Right lobe of liver (tissue), 4 donors: Measurements from ENCODE around the gene ALK.

ENCODE experiments used
- POLR2A ChIP-seq: fragments of 450-650 bp; IDR thresholded peaks from one replicate; pipeline ENCODE4 v1.6.1; 2017; ENCODE audit warnings: antibody characterized with exemption, mild to moderate bottlenecking
- TF ChIP-seq, protein P1 (sequence below), 4 donors: fragments of 200-600 bp in 3 of 4; fragments of 450-650 bp in 1 of 4; IDR thresholded peaks; one replicate each; pipeline versions ENCODE4 v1.5.1 to v1.8.0; 2016 to 2022; ENCODE audit warnings: antibody characterized with exemption in 4 of 4, mild to moderate bottlenecking in 2 of 4
- donor health status: DM: no; HTN: no; CAD: no.
- donor health status: DM: no; HTN: no; CAD: no.
- donor health status: DM: no; HTN: yes; CAD: no.

DNA sequence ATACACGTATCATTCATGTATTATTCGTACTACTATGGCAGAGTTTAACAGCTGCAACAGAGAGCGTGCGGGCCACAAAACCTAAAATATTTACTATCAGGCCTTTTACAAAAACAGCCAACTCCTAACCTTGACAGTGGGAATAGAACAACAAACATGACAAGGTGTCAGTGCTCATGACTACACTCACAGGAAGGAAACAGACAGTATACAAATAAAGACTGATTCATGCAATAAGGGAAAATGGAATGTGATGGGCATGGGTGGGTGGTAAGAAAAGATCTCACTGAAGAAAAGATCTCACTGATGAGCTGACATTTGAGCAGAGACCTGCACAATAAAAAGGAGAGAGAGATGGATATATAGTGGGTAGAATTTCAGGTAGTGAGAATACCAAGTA, 347.8 kb downstream of the ALK start:
- TF ChIP-seq, protein P1, sequence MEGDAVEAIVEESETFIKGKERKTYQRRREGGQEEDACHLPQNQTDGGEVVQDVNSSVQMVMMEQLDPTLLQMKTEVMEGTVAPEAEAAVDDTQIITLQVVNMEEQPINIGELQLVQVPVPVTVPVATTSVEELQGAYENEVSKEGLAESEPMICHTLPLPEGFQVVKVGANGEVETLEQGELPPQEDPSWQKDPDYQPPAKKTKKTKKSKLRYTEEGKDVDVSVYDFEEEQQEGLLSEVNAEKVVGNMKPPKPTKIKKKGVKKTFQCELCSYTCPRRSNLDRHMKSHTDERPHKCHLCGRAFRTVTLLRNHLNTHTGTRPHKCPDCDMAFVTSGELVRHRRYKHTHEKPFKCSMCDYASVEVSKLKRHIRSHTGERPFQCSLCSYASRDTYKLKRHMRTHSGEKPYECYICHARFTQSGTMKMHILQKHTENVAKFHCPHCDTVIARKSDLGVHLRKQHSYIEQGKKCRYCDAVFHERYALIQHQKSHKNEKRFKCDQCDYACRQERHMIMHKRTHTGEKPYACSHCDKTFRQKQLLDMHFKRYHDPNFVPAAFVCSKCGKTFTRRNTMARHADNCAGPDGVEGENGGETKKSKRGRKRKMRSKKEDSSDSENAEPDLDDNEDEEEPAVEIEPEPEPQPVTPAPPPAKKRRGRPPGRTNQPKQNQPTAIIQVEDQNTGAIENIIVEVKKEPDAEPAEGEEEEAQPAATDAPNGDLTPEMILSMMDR (IDR thresholded peaks at IDR 0.05), result no peak
- no peak for TF ChIP-seq POLR2A
